ENCODE measurements around the gene GTPBP10.

GTPBP10 gene

DNA sequence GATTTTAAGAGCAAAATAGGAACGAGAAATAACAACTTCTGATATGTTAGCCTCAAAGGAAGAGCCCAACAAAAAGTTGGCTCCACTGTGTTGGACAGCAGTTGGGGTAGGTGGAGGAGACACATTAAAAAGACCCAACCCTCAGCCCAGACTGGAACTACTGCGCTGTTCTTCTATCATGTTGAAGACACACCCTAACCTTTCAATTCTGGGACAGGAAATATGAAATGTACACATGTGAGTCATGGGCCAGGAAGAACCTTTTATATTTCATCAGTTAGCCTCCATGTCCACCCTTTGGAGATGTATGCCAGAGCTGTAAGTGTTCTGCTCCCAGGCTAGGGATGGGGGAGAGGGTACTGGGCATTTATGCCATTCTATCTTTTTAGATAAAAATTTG is 78.9 kb downstream of the GTPBP10 start:
- DNase-seq (ENCODE audit: extremely low read depth in 1 of 2, low read depth in 1 of 2) = no peak

DNA sequence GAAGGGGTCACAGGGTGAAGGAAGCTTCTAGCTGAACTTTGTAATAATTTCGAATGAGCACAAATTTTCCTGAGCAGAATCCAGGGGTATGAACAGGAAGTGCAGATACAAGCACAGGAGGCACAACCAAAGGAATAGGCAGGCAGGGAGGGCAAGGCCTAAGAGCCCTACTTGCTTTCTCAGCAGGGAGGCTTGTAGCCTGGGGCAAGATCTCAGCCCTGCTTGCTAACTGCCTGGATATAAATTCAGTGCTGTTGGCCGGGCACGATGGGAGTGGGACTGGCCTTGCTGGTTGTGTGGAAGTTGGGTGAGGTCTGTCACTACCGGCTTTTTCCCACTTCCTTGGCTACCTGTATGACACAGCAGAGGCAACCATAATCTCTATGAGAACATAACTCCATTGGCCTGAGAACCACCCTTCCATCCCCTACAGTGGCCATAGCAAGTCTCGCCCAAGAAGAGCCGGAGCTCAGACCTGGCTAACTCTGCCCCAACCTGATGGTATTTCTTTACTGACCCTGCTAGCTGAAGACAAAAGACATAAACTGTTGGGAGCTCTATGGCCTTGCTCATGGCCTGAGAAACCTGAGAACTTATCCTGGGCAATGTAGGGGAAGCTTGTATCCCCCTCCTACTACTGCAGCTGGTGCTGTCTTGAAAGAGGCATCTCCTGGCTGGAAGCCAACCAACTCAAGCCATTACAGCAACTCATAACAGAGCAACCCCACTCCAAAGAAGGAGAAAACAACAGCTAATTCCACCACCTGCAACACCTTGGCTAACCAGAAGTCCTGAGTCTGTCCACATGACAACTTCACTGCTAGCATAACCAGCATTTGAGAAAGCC is 84.3 kb downstream of the GTPBP10 start:
- no peak for DNase-seq (ENCODE audit: extremely low read depth in 1 of 2, low read depth in 1 of 2)

DNA sequence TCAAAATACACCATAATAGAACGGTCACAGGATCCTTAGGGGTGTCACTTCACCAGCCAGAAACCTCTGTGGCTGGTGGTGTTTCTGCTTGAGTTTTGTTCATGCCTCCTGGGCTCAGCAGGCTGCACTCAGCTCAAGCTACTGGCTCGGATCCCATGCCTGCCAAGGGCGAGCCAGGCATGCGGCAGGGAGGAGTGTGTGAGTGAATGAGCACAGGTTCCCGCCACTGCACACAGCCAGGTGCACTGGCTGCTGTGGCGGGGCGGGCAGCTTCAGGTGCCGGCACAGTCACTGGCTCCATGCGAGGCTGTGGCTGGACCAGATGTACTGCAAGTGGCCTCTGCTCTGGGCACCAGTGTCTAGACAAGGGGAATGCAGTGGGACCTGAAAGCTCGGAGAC is 86.2 kb downstream of the GTPBP10 start:
- DNase-seq (ENCODE audit: extremely low read depth in 1 of 2, low read depth in 1 of 2) = no peak

DNA sequence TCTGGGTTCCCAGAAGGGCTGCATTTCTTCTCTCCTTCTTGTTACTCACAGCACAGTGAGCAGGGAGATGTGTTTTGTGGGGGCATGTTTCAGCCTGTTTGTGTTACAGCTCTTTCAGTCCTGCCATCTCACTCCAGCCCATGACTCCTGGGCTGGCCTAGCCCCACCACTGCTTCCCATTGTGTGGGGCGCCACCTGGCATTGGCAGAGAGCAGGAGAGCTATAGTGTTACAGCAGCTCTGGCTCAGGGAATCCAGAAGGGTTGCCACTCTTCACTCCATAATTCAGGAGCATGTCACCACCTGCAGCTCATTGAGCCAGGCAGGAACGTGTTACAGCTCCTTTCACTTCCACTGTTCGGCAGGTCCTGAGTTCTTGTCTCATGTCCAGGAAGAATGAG is 86.7 kb downstream of the GTPBP10 start:
- DNase-seq (ENCODE audit: extremely low read depth in 1 of 2, low read depth in 1 of 2) = no peak

All from activated CD8-positive, alpha-beta memory T cell treated with anti-CD3 and anti-CD28 coated beads for 1 hour (primary cell).